ENCODE results near the gene MLXIP. TPM values are rescaled to one million over a fixed set of nuclear protein-coding genes. Genes with fewer than 3 reads are reported as not detected.

MLXIP gene
- total RNA-seq, 1 experiment from 2014 or later, result 46.3 TPM

- ChIA-PET POLR2A (interaction anchor here (1.2 to 1.6 kb wide), 2 partner anchors 11 to 16 kb away, joined by 3 to 4 read pairs; no protein-coding TSS in a partner anchor), CTCF (interaction anchor here (1.3 to 1.5 kb wide), 2 partner anchors 14 to 34 kb away, joined by 4 to 6 read pairs; no protein-coding TSS in a partner anchor), RAD21 (ENCODE audit: low non-redundant PET in 1 of 2, low total read pairs in 2 of 2, uncharacterized antibody in 2 of 2, unreplicated experiment in 2 of 2) (no interaction called here)
- Histone ChIP-seq H3K79me2 (ENCODE audit: insufficient read depth, low read length) (peaks cover 95% of the 10 kb centered on the region), H3K27ac (ENCODE audit: low read depth, low read length) (no peak overlapping the region), H2AFZ (ENCODE audit: low read depth, low read length, poor library complexity, severe bottlenecking) (no peak overlapping the region), H3K36me3 (ENCODE audit: control insufficient read depth in 1 of 2, insufficient read depth in 2 of 2, low read length in 2 of 2) (no peaks in the 10 kb centered on the region), H3K9ac (ENCODE audit: low read length) (no peak overlapping the region), H3K4me3 (replicated peaks in 1 of 2; ENCODE audit: low read depth in 1 of 2, low read length in 2 of 2) (no peak overlapping the region), H3K9me3 (ENCODE audit: control insufficient read depth in 1 of 2, insufficient read depth in 1 of 2, low read depth in 1 of 2, low read length in 2 of 2) (peaks cover 0 to 4% of the 10 kb centered on the region in 2 experiments; a peak in 1 of 4 replicates), H3K4me2 (ENCODE audit: low read length) (no peak overlapping the region), H3K9me2 (ENCODE audit: insufficient read depth) (no peaks in the 10 kb centered on the region), H4K20me1 (ENCODE audit: insufficient read depth) (0 out of 2 replicates have a peak, but pooled peaks cover 7% of the 10 kb centered on the region), H3K27me3 (ENCODE audit: insufficient read depth, low read length) (no peaks in the 10 kb centered on the region), H3K4me1 (ENCODE audit: control insufficient read depth in 1 of 2, insufficient read depth in 2 of 2, low read length in 2 of 2) (peaks cover 10 to 29% of the 10 kb centered on the region in 2 experiments; a peak in 2 of 4 replicates)
- intact Hi-C loops (cut with micrococcal nuclease), result no loop called here
- TF ChIP-seq EGR1 (IDR thresholded peaks at IDR 0.05; ENCODE audit: low read depth) (no peak), TCF7L2 (IDR thresholded peaks at IDR 0.05; ENCODE audit: borderline replicate concordance, extremely low read depth, insufficient read depth, insufficient read length) (no peak), SIN3A (IDR thresholded peaks at IDR 0.05; ENCODE audit: low read depth) (no peak), SP1 (IDR thresholded peaks at IDR 0.05; ENCODE audit: low read depth) (no peak), ZBTB33 (IDR thresholded peaks at IDR 0.05; ENCODE audit: extremely low read depth, insufficient replicate concordance, low read length) (no peak), FOSL1 (IDR thresholded peaks at IDR 0.05; ENCODE audit: low read depth) (no peak), YY1 (IDR thresholded peaks at IDR 0.05; ENCODE audit: extremely low read depth, insufficient replicate concordance, low read depth, low read length) (no peak), EZH2phosphoT487 (IDR thresholded peaks at IDR 0.05; ENCODE audit: borderline replicate concordance) (no peak), POLR2AphosphoS5 (IDR thresholded peaks at IDR 0.05; ENCODE audit: low read depth, low read length) (no peak), CTCF (IDR thresholded peaks at IDR 0.05 in 2 of 3, conservative IDR thresholded peaks at IDR 0.05 in 1 of 3; ENCODE audit: borderline replicate concordance in 1 of 3, insufficient read depth in 1 of 3, low read depth in 2 of 3, low read length in 2 of 3) (no peak), RAD21 (IDR thresholded peaks at IDR 0.05; ENCODE audit: low read depth) (no peak), CBX3 (IDR thresholded peaks at IDR 0.05; ENCODE audit: low read depth) (no peak), ZNF274 (IDR thresholded peaks at IDR 0.05; ENCODE audit: low read depth, low read length) (no peak), CEBPB (IDR thresholded peaks at IDR 0.05; ENCODE audit: low read depth) (no peak), ELF1 (IDR thresholded peaks at IDR 0.05; ENCODE audit: borderline replicate concordance, low read depth) (no peak), SRF (IDR thresholded peaks at IDR 0.05; ENCODE audit: low read depth) (no peak), MAX (IDR thresholded peaks at IDR 0.05) (no peak), EZH2 (IDR thresholded peaks at IDR 0.05) (no peak)
- TF ChIP-seq, protein P1, sequence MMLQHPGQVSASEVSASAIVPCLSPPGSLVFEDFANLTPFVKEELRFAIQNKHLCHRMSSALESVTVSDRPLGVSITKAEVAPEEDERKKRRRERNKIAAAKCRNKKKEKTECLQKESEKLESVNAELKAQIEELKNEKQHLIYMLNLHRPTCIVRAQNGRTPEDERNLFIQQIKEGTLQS (IDR thresholded peaks at IDR 0.05), result no peak
- BruUV-seq (replicated peaks), result no TSS peak
- DNase-seq (ENCODE audit: low read depth, low spot score), result no peak
- no peak for ATAC-seq
These were observed 19.0 kb downstream of the MLXIP start for GRCh38 chr12:122097584-122097926.

Measured in HCT116 (cell line).